Stimulated activated CD4-positive, alpha-beta T cell treated with anti-CD3 and anti-CD28 coated beads, Interleukin-15, amount 100 ng/mL, for 48 hours (primary cell): Measurements from ENCODE around the gene LIX1L.
A peak's percentile ranks its signal among the peaks of the same experiment; 100 is the strongest.

Experiments used
- DNase-seq, 2 donors: peaks; one replicate each; pipeline ENCODE4 v3.0.0-alpha.2; 2020; ENCODE audit warnings: low read depth in 2 of 2

LIX1L gene

DNA sequence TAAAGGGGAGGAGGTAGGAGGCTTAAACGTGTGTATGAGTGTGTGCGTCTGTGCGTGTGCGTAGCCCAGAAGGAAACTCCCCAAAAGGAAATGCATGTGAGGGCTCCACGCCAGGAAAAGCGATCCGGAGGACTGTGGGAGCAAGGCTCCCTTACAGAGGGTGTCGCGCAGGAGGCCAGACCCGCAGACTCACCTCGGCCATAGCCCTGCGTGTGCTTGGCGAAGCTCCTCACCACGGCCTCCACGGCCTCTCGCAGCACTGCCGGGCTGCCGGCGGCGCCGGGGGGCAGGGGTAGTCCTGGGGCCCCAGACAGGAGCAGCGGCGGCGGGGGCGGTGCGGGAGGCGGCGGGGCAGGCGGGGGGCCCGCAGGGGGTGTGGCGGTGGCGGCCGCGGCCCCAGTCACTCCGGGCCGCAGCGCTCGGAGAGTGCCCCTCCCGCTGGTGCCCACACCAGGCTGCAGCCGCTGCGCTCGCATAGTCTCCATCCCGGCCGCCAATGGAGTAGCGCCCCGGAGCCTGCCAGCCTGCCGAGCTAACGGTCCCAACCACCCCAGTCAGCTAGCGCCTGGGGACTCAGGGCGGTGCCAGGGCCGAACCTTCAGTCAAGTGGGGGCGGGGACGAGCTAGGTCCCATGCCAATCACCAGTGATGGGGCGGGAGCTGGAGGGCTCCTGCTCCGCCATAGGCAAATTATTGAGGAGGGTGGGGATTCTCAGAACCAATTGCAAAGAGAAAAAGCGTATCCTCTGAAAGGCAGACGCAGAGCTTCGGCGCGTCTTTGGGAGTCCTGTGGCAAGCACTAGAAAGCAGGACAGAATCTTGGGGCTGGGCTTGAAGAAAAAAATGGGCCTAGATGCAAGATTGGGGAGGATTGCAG lies at the start of gene LIX1L:
Gene LIX1L (minus strand): TSS at position 575 of the 877 bp plus-strand sequence. CDS start 90 bp downstream, at position 485.
- DNase-seq, result peak; percentile 94 to 96

DNA sequence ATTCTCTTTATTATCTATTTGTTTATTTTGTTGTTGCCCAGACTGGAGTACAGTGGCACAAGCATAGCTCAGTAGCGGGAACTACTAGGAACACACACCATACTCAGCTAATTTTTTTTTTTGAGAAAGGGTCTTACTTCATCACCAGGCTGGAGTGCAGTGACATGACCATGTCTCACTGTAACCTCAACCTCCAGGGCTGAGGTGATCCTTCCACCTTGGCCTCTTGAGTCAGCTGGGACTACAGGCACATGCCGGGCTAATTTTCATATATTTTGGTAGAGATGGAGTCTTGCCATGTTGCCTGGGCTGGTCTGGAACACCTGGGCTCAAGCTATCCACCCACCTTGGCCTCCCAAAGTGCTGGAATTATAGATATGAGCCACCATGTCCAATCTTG lies 43.9 kb upstream of the LIX1L start:
- no peak for DNase-seq

DNA sequence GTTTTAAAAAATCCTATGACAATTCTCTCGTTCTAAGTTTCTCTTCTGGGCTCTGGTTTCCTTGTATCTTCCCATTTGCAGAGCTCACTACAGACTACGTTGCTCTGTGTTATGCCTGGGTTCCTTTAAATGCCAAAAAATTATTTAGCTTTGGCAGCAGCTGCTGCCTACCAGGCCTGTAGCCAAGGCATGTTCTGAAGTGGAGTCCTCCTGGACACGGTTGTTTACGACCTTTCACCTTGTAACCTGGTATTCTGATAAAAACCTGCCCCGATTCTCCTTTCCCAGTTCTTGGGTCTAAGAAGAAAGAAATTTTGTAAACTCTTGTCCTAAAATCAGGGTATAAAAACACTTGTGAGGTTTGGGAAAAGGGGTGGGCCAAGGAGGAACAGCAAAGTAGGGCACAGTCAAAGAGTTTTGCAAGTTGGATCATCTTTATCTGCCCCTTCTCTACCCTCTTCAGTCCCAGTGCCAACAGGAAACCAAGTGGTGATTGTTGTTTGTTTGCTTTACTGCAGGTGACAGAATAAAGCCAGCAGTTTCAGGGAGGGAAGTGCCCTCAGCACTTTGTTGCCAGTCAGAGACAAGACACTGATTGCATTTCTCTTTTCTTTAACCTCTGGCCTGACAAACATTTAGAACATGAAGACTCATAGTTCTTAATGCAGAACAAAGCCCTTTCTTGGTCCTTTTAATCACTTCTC lies 41.7 kb upstream of the LIX1L start:
- DNase-seq, result no peak

GRCh38 chr1:145997718-145998023 lies 39.9 kb upstream of the LIX1L start:
- DNase-seq, result no peak

- peak in 1 of 2 donors; percentile 30 for DNase-seq
Measured at GRCh38 chr1:145997016-145997717, 39.4 kb upstream of the LIX1L start.

- DNase-seq, result peak; percentile 90 to 92
Measured at GRCh38 chr1:145996433-145997015, 38.7 kb upstream of the LIX1L start, which contains the start of gene TXNIP. TSS of gene TXNIP (minus strand) at chr1:145996579. CDS start at chr1:145996266, 313 bp downstream.

DNA sequence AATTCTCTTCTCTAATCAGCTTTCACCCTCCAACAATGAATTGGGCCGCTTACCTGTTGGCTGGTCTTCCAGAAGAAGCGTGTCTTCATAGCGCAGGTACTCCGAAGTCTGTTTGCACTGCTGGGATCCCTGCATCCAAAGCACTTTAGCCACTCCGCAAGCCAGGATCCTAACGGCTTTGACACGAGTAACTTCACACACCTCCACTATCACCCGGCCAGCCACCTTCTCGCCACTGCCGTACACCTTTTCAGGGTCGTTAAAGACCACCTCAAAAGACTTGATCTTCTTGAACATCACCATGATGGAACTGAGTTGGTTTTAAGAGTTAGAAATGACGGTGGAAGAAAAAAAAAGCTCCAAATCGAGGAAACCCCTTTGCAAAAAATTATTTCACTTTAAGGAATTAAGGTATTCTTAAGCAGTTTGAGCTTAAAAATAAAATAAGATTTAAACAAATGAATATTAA lies 38.2 kb upstream of the LIX1L start:
- no peak for DNase-seq

- no peak for DNase-seq
Measured at GRCh38 chr1:145995148-145995881, 37.5 kb upstream of the LIX1L start.

GRCh38 chr1:145994391-145995120 lies 36.7 kb upstream of the LIX1L start:
- DNase-seq, result no peak

DNA sequence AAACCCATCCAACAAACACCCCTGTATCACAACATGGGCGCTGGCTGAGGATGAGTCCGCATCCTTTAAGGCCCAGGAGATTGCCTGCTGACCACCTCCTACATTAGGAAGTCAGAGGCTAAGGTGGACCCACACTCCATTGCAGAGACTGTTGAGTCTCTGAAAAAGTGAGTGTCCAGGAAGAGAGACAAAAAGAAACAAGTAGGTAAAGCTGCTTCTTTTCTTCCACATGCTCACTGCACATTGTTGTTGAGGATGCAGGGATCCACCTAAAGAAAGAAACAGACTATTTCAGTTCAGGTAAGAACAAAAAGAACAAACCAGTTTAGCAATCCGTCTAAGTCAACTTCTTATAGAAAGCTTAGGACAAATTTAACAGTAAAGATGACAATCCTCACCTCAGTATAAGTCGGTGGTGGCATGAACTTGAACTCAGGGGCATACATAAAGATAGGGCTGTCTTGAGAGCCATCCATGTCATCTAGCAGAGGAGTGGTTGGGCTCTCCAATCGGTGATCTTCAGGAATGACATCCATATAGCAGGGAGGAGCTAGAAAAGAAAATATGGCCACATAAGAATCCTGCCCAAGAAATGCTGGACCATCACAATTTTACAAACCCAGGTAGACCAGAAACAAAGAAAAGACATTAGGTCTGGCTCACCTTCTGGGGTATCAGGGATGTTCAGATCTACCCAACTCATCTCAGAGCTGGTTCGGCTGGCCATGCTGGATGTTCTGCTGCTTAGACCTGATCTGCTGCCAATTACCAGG lies 36.0 kb upstream of the LIX1L start:
- DNase-seq, result no peak

DNA sequence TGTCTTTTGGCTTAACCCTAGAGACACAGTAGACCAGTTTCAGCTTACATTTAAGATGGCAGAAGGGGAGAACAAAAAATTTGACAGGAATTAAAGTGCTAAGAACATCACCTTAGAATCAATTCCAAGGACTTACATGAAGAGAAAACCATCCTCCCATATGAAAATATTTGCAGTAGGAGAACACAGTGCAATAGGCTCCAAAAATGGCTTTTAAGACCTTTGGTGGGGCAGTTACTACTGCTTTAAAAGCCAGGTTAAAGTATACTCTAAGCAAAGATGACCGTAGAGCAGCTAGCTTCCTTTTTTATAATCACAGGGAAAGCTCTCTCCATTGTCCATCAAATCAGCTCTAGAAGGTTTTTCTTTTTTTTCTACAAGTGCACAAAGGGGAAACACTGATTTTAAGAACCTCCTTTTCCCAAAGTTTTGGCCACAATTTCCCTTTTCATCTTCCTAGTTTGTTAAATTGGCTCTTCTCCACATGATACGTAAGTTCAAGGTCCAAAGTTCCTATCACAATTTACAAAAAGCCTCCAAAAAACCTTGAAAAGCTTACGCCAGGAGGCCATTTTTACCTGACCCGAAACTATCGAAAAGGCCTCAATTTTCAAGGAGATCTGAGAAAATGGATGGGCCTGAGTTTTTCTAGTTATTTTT lies 35.3 kb upstream of the LIX1L start:
- DNase-seq, result no peak

GRCh38 chr1:145992502-145992936 lies 34.7 kb upstream of the LIX1L start:
- no peak for DNase-seq

DNA sequence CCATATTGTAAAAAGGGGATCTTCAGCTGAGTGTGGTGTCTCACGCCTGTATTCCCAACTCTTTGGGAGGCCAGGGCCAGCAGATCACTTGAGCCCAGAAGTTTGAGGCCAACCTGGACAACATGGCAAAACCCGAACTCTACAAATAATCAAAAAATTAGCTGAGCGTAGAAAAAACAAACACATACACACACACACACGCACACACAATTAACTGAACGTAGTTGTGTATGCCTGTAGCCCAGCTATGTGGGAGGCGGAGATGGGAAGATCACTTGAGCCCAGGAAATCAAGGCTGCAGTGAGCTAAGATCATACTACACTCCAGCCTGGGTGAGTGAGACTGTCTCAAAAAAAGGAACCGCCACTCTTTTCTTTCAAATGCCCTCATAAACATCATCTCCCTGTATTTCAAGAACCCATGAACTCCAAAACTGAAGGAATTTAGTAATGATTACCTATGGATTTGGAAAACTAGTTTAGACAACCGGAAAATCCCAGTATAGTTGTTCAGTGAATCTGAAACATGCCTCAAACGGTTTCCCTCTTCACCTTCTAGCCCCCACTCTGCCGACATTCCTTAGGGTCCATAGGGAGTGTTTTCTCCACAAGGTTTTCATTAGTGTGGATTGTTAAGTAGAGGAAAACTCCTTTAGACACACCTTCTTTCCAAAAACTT lies 34.1 kb upstream of the LIX1L start:
- DNase-seq, result no peak

GRCh38 chr1:145990249-145990855 lies 32.5 kb upstream of the LIX1L start:
- DNase-seq, result no peak

GRCh38 chr1:145988773-145989172 lies 31.0 kb upstream of the LIX1L start:
- DNase-seq, result no peak

GRCh38 chr1:145987926-145988325 lies 30.1 kb upstream of the LIX1L start:
- no peak for DNase-seq

- no peak for DNase-seq
Measured at GRCh38 chr1:145986551-145986950, 28.7 kb upstream of the LIX1L start.
